ENCODE measurements around the gene IFITM10.

The IFITM10 gene

GRCh38 chr11:1752907-1753228, 2.5 kb upstream of the IFITM10 start:
- DNase-seq (ENCODE audit: low spot score): no peak

GRCh38 chr11:1751999-1752906, 1.9 kb upstream of the IFITM10 start:
- no peak for DNase-seq (ENCODE audit: low spot score)

- DNase-seq (ENCODE audit: low spot score): no peak
Measured at GRCh38 chr11:1751531-1751921, 1.1 kb upstream of the IFITM10 start.

GRCh38 chr11:1750840-1751530, 590 bp upstream of the IFITM10 start:
- DNase-seq (ENCODE audit: low spot score): no peak

- no peak for DNase-seq (ENCODE audit: low spot score)
Measured at GRCh38 chr11:1749395-1750351, 722 bp downstream of the IFITM10 start.

GRCh38 chr11:1748636-1749394, 1.6 kb downstream of the IFITM10 start:
- no peak for DNase-seq (ENCODE audit: low spot score)

GRCh38 chr11:1747753-1748635, 2.4 kb downstream of the IFITM10 start:
- no peak for DNase-seq (ENCODE audit: low spot score)

- DNase-seq (ENCODE audit: low spot score): no peak
Measured at GRCh38 chr11:1746956-1747752, 3.2 kb downstream of the IFITM10 start.

GRCh38 chr11:1746511-1746931, 3.9 kb downstream of the IFITM10 start:
- no peak for DNase-seq (ENCODE audit: low spot score)

- DNase-seq (ENCODE audit: low spot score): no peak
Measured at GRCh38 chr11:1745701-1746320, 4.6 kb downstream of the IFITM10 start.

- no peak for DNase-seq (ENCODE audit: low spot score)
Measured at GRCh38 chr11:1744891-1745700, 5.3 kb downstream of the IFITM10 start.

GRCh38 chr11:1744137-1744886, 6.1 kb downstream of the IFITM10 start:
- DNase-seq (ENCODE audit: low spot score): no peak

GRCh38 chr11:1743585-1744136, 6.7 kb downstream of the IFITM10 start:
- DNase-seq (ENCODE audit: low spot score): no peak

GRCh38 chr11:1742869-1743584, 7.4 kb downstream of the IFITM10 start:
- DNase-seq (ENCODE audit: low spot score): no peak

- no peak for DNase-seq (ENCODE audit: low spot score)
Measured at GRCh38 chr11:1742371-1742770, 8.0 kb downstream of the IFITM10 start.

GRCh38 chr11:1741741-1742140, 8.7 kb downstream of the IFITM10 start:
- no peak for DNase-seq (ENCODE audit: low spot score)
